Psoas muscle (tissue), 8 donors: ENCODE results near the gene RTN4RL1. TPM values are rescaled to one million over a fixed set of nuclear protein-coding genes. Genes with fewer than 3 reads are reported as not detected.

Experiments
- ATAC-seq, 4 donors: fragments of 200-7000 bp; cut with Tn5 transposase; one replicate each; pipeline ENCODE4 v1.9.1; 2020; ENCODE audit warnings: moderate library complexity in 3 of 4, mild to moderate bottlenecking in 2 of 4
- DNase-seq, 2 donors: peaks; one replicate each; pipeline ENCODE4 v3.0.0-alpha.2; 2020
- H3K27ac ChIP-seq: fragments of 200-600 bp; one replicate; pipeline ENCODE4 v1.8.0; 2022
- H3K27me3 ChIP-seq, 3 donors: fragments of 200-600 bp in 1 of 3; one replicate each; pipeline versions ENCODE4 v1.6.1 to v1.8.0; 2013 to 2022; ENCODE audit warnings: low read length in 2 of 3, mild to moderate bottlenecking in 2 of 3, moderate library complexity in 1 of 3; ENCODE audit not compliant: insufficient read depth in 3 of 3
- H3K36me3 ChIP-seq, 2 donors: fragments of 200-600 bp in 1 of 2; one replicate each; pipeline versions ENCODE4 v1.6.1 to v1.8.0; 2013 to 2022; ENCODE audit warnings: low read depth in 1 of 2, mild to moderate bottlenecking in 1 of 2, moderate library complexity in 1 of 2; ENCODE audit not compliant: insufficient read depth in 1 of 2
- H3K4me1 ChIP-seq: fragments of 200-600 bp; one replicate; pipeline ENCODE4 v1.8.0; 2022
- H3K4me3 ChIP-seq: fragments of 200-600 bp; one replicate; pipeline ENCODE4 v1.8.0; 2022; ENCODE audit warnings: mild to moderate bottlenecking
- H3K9me3 ChIP-seq: fragments of 200-600 bp; one replicate; pipeline ENCODE4 v1.8.0; 2022
- CTCF ChIP-seq: fragments of 200-600 bp; IDR thresholded peaks from one replicate; pipeline ENCODE4 v1.8.0; 2022; ENCODE audit warnings: antibody characterized with exemption
- WGBS, 3 donors: extraction: QIAGEN DNeasy Blood & Tissue Kit; methylation state at CpG; one replicate each; pipeline versions ENCODE4 v1.1.6 to v1.1.7; 2013; 5-methylcytosine and 5-hydroxymethylcytosine counted together
- intact Hi-C, 2 donors: fragments of 100-400 bp; cut with DNase I; formaldehyde crosslinking; loops; one replicate each; pipeline versions ENCODE4 v1.11.0 to v1.14.2; 2022
- polyA plus RNA-seq, 3 donors: library from polyadenylated mRNA; stranded (reverse); fragments of 200-250 nt; gene quantifications; one replicate each; pipeline ENCODE4 v1.2.3, GENCODE V29; 2013
- total RNA-seq, 4 donors: library from RNA; stranded (reverse); fragmentation: NEBNext Ultra II Directional in 2 of 4; extraction: Animal tissue kit (Norgen Biotek cat#: 25700) in 2 of 4; gene quantifications; one replicate each; pipeline versions ENCODE4 v1.2.1 to v1.2.4, GENCODE V29; 2021 to 2023
- donor health status: healthy with polysubstance abuse.
- donor health status: DM: no; HTN: no; CAD: no; lungs with moderate emphysema.
- donor health status: Bipolar disorder and iron deficiency.
- donor health status: healthy.
- donor health status: DM: yes; HTN: yes; CAD: no.
- donor health status: DM: no; HTN: no; CAD: no.
- donor health status: DM: no; HTN: no; CAD: no.
- donor health status: DM: yes; HTN: yes; CAD: no.

Gene RTN4RL1
- total and polyA plus RNA-seq, 7 donors: 0.44 to 1.8 (median 0.75) TPM

GRCh38 chr17:2055292-2056205 is 30.4 kb upstream of the RTN4RL1 start:
- 21 to 25% (median 22%) methylated on average over 45 to 111 of the region's 113 CpGs for WGBS, 3 donors
- peaks cover 0 to 8% (median 2%) of the 10 kb centered on the region in 3 donors for H3K27me3 ChIP-seq
- H3K36me3 ChIP-seq: peaks cover 0 to 13% of the 10 kb centered on the region in 2 donors
- DNase-seq (peak; percentile 39 to 67), ATAC-seq (peak in 3 of 4 donors; percentile 7 to 13 (median 9))
- H3K4me1 ChIP-seq: peaks cover 6% of the 10 kb centered on the region
- peak overlapping the region; percentile 74 for H3K4me3 ChIP-seq
- TF ChIP-seq CTCF: no peak
- peak overlapping the region; percentile 62 for H3K27ac ChIP-seq
- intact Hi-C loops: loop anchor here (1.0 to 2.0 kb wide), 3 partner anchors 189 to 227 kb away; no protein-coding TSS in a partner anchor
- no peaks in the 10 kb centered on the region for H3K9me3 ChIP-seq

- intact Hi-C loops: loop anchor here (1.0 to 2.0 kb wide), 4 partner anchors 190 to 228 kb away; no protein-coding TSS in a partner anchor
- Histone ChIP-seq H3K36me3 (peaks cover 0 to 7% of the 10 kb centered on the region in 2 donors), H3K4me3 (peak within 1 kb of the TSS; percentile 74), H3K27me3 (peaks cover 0 to 13% (median 2%) of the 10 kb centered on the region in 3 donors), H3K9me3 (no peaks in the 10 kb centered on the region), H3K27ac (peak within 1 kb of the TSS; percentile 62), H3K4me1 (peaks cover 6% of the 10 kb centered on the region)
- peak; percentile 81 to 90 for DNase-seq
- TF ChIP-seq CTCF: peak; percentile 97
- WGBS, 3 donors: 4 to 6% (median 4%) methylated on average over 51 to 72 of the region's 72 CpGs
- ATAC-seq: peak; percentile 72 to 83 (median 78)
These were observed 29.6 kb upstream of the RTN4RL1 start, which contains the start of gene HIC1 for GRCh38 chr17:2054512-2055291. HIC1 (plus strand) TSS chr17:2055103; CDS start chr17:2056691, 1,588 bp downstream.

- Histone ChIP-seq H3K27ac (peak overlapping the region; percentile 62), H3K4me3 (peak overlapping the region; percentile 74), H3K4me1 (peaks cover 8% of the 10 kb centered on the region), H3K27me3 (peaks cover 0 to 17% (median 6%) of the 10 kb centered on the region in 3 donors), H3K36me3 (peaks cover 0 to 2% of the 10 kb centered on the region in 2 donors), H3K9me3 (no peaks in the 10 kb centered on the region)
- intact Hi-C loops: loop anchor here (1.0 to 2.0 kb wide), 3 partner anchors 191 to 229 kb away; no protein-coding TSS in a partner anchor
- 8 to 22% (median 19%) methylated on average over 16 of the region's 16 CpGs for WGBS, 3 donors
- no peak for TF ChIP-seq CTCF
- ATAC-seq: no peak
- DNase-seq: no peak
These were observed 29.1 kb upstream of the RTN4RL1 start for GRCh38 chr17:2054262-2054511.

DNA sequence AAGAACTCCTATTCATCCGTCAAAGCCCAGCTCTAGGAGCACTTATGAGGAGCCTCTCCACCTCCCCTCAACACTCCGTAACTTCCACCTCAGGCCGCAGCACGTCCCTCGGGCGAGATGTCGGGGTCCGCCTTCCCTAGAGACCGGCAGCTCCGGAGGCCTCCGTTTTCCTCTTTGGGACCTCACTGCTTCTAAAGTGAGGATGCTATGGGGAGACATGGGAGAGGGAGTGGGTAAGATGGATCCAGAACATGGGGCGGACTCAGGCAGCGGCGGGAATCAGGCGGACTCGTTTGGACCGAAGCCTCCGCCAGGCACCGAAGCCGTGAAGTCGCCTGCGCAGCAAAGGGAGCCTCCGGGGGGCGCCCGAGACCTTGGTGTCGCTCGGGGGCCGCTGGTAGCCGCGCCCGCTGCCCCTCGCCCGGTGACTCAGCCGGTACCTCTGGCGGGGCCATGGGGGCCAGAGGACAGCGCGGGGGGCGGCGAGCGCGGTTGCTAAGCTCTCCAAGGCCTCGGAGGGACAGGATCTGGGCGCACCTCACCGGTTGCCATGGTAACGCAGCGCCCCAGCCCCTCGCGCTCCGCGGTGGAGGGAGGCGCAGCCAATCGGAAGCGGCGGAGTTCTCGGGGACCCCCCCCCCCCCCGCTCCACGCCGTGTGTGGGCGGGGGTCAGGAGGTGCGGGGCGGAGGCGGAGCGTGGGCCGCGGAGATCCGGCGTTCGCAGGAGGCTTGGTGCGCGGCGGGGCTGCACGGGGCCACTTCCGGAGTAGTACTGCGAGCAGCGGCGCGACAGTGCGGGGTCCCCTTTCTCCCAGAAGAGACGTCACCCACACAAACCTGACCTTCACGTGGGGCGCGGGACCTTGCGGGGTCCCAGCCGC is 28.5 kb upstream of the RTN4RL1 start:
- DNase-seq (peak; percentile 83 to 88), ATAC-seq (peak; percentile 32 to 44 (median 38))
- TF ChIP-seq CTCF: peak; percentile 60
- Histone ChIP-seq H3K4me3 (peak overlapping the region; percentile 74), H3K27ac (peak overlapping the region; percentile 62), H3K4me1 (peaks cover 11% of the 10 kb centered on the region), H3K27me3 (peaks cover 0 to 23% (median 6%) of the 10 kb centered on the region in 3 donors), H3K9me3 (no peaks in the 10 kb centered on the region), H3K36me3 (no peaks in the 10 kb centered on the region)
- intact Hi-C loops: loop anchor here (1.0 to 2.0 kb wide), 3 partner anchors 191 to 229 kb away; no protein-coding TSS in a partner anchor
- 9 to 11% (median 10%) methylated on average over 66 to 84 of the region's 84 CpGs for WGBS, 3 donors
